GM18526 (cell line): ENCODE data around the gene HSD17B13.

ENCODE experiments used
- POLR2A ChIP-seq: IDR thresholded peaks from 3 replicates; pipeline ENCODE4 v1.6.1; 2011; ENCODE audit not compliant: insufficient read length; ENCODE audit errors: extremely low read depth

The HSD17B13 gene

DNA sequence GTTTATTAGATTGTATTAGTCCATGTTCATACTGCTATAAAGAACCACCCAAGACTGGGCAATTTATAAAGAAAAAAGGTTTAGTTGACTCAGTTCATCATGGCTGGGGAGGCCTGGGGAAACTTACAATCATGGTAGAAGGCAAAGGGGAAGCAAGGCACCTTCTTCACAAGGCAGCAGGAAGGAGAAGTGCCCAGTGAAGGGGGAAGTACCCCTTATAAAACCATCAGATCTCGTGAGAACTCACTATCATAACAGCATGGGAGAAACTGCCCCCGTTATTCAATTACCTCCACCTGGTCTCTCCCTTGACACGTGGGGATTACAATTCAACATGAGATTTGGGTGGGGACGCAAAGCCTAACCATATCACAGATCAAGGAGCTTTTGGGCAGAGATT lies 8.1 kb upstream of the HSD17B13 start:
- TF ChIP-seq POLR2A: no peak

DNA sequence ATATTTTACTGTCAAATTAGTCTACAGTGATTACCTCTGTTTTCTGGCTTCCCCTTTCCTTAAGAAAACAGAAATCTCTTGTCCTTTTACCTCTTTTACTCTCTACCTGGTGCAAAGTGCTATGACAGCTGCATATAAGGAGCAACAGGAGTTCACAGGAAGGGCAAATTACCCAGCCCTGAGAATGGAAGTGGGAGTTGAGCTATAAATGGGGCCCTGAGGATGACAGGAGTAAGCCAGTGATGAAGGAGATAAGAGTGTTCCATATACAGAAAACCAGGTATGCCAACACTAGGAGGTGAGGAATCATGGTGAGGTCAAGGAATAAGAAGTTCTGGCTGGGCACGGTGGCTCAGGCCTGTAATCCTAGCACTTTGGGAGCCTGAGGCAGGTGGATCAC lies 4.5 kb upstream of the HSD17B13 start:
- TF ChIP-seq POLR2A: no peak

DNA sequence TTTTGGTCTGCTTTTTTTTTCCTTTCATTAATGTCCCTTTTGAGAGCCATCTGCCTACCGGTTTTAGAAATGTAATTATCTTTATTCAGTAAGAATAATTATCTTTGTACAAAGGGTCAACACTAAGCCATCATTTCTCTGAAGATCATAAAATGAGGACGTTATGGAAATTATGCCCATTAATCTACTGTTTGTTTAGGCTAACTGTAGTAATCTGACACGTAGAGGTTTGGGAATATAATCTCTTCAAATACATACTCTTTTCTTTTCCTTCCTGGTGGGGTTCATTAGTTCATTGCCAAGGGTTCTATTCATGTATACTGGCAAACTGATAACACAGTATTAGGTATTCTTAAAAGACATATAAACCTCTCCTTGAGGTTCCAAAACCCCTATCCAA lies 3.8 kb upstream of the HSD17B13 start:
- TF ChIP-seq POLR2A: no peak

DNA sequence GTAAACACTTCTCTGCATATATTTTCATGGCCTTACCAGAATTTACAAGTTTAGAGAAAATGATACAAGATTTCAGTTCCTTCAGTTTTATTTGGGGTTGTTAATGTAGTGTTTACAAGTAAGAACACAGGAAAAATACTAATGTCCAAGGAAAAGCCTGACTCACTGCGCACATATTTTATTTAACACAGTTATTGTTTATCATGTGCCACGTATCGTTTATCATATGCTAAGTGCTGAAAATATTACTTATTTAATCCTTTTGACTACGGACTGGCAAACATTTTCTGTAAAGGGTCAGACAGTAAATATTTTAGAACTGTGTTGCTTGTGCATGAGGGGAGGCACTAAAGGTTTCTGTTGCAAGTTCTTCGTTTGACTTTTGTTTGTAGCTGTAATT lies 794 bp downstream of the HSD17B13 start:
- TF ChIP-seq POLR2A: no peak

DNA sequence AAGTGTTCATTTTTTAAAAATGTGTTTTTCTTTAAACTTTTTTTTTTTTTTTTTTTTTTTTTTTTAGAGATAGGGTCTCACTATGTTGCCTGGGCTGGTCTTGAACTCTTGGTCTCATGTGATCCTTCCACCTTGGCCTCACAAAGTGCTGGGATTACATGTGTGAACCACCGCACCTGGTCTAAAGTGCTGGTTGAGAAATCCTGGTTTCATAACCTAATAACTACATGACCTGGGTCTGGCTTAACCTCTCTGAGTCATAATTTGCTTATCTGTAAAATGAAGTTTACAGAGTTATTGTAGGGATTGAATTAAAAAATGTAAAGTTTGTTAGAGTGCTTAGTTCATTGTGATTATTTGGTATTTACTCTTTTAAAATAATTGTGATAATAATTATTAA lies 5.2 kb downstream of the HSD17B13 start:
- no peak for TF ChIP-seq POLR2A

DNA sequence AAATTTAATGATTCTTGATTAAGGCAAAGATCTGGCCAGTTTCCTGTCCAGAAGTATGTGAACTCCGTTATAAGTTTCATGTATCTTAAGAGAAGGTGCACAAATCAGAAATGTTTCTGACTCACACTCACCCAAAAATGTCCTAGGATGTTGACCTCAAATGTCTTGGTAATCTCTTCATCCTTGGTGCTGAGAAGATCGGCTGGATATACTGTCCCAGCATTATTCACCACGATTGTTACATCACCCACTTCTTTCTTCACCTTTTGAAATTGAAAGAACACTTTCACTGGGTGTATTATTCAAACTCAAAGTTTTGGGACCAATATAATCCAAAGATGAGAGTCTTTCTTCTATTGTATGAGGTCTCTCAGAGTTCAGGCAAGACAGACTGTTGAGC lies 5.7 kb downstream of the HSD17B13 start:
- no peak for TF ChIP-seq POLR2A

DNA sequence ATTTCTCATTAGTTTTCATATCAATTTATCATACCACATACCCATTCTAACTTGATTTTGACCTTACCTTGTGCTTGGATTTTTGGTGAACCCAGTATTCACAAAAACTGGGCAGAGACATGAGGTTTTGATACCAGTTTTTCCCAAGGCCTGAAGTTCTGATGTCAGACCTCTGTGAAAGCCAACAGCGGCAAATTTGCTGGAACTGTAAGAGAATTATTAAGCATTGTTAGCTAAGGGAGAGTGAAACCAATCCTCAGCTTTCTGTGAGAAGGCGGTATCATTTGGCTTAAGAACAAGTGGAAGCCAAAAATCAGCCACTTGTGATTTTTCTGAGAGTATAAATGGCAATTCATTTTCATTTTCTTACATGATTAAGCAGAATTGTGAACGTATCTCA lies 8.9 kb downstream of the HSD17B13 start:
- TF ChIP-seq POLR2A: no peak

DNA sequence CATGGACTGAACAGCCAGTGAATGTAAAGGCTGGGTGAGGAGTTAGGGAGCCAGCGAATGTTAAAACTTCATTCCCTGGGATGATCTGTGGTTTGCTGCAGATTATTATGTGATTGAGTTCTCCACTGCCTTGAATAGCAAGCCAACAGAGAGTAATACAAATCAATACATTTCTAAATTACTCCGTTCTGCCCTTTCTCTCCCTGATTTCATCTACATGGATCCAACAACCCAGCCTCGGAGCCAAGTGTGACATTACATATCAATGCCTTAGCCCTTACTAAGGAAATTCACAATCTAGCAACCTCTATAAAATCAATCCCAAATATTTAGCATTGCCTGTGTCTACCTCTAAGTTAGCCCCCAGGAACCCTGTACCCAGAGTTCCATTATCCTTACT lies 11.0 kb downstream of the HSD17B13 start:
- TF ChIP-seq POLR2A: no peak

DNA sequence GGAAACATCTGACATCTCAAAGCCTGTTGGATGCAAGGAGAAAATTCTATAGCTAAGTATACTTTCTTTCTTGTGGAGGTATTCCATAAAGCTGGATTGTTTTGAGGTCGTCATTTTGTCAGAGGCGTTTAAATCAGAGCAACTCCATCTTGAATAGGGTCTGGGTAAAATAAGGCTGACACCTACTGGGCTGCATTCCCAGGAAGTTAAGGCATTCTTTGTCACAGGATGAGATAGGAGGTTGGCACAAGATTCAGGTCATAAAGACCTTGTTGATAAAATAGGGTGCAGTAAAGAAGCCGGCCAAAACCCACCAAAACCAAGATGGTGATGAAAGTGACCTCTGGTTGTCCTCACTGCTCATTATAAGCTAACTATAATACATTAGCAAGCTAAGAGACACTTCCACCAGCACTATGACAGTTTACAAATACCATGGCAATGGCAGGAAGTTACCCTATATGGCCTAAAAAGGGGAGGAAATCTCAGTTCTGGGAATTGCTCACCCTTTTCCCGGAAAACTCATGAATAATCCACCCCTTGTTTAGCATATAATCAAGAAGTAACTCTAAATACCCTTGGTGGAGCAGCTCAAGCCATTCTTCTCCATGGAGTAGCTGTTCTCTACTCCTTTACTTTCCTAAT lies 11.9 kb downstream of the HSD17B13 start:
- TF ChIP-seq POLR2A: no peak

DNA sequence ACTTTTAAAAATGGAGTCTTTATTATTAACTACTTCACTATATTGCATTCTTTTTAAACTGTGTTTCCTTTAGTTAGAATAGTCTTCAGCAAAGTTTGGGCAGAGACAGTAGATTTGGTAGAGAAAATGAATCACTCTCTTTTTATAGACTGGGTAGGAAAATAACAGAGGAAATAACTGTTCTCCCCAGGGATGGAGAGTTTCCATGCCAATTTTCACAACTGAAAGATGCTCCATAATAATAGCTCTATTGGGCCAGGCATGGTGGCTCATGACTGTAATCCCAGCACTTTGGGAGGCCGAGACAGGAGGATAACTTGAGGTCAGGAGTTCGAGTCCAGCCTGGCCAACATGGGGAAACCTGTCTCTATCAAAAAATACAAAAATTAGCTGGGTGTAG lies 13.1 kb downstream of the HSD17B13 start:
- no peak for TF ChIP-seq POLR2A

DNA sequence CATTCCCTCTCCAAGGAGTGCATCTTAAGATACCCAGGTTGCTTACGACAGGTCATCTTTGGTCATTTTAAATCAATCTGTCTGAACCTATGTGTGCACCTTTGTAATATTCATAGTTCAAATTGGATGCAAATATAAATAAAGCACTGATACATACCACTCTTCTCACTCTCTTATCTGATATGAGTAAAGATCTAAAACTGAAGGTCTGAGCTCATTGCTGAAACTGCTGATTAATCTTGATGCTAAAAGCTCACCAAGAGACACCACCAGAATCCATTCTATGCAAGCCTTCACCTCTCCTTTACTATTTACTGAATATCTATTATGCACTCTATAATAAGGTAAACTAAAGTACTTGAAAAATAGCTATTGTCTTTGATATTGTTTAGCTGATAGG lies 16.6 kb downstream of the HSD17B13 start:
- TF ChIP-seq POLR2A: no peak

DNA sequence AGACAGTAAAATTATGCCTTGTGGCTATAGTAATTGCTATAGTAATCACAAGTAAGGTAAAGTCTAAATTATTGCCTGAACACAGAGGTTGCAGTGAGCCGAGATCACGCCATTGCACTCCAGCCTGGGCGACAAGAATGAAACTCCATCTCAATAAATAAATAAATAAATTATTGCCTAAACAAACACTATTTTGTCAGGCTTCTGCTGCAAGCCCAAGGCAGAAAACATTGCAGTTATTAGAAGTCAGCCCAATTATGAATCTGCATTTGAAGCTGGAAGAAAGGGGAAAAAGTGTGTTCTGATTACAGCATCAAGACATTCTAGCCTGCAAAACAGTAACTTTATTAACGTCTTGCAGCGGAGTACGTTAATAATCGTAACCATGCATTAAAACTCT lies 17.1 kb downstream of the HSD17B13 start:
- TF ChIP-seq POLR2A: no peak

DNA sequence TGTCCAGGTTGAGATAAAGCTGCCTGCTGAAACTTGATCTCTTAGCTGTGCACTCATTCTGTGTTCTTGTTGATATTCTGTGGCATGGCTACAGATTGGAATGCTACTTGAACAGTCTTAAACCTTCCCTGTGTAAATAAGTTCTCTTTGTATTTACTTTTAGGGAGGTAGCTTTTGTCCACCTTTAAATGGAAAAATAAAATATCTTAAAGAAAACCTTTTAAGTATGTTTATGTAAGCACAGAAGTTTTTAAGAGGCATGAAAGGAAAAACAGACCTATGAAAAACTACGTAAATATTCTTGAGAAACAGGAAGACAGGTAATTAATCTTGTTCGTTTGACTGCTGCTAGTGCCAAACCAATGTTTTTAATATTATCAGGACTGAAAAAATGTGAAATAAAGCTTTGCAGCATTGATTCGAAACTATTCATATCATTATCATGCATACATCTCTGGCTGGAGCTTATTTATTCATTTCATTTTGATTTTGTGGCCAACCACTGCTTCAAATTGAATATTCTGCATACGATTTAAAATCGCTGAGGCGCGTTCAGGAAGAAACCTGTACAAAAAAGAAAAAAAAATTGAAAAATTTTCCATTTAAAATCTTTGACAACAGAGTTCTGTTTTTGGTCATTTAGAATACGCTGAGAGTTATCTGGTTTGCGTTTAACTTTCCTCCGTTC lies 17.8 kb downstream of the HSD17B13 start:
- TF ChIP-seq POLR2A: no peak

DNA sequence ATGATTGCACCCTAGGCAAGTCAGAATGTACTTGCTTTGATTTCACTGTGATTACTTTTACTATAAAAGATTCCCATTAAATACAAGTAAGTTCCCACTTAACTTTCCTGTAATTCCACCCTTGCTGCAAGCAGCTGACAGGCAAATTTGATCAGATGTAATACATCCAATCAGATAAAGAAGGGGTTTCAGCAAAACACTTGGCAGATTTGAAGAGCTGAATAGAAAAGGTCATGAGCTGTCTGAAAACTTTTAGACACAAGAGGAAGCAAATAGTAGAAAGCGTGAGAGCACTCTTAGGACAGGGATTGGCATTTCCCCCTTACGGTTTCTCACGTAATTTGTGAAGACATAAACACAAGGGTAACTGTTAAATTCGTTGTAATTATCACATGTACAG lies 22.8 kb downstream of the HSD17B13 start:
- TF ChIP-seq POLR2A: no peak

DNA sequence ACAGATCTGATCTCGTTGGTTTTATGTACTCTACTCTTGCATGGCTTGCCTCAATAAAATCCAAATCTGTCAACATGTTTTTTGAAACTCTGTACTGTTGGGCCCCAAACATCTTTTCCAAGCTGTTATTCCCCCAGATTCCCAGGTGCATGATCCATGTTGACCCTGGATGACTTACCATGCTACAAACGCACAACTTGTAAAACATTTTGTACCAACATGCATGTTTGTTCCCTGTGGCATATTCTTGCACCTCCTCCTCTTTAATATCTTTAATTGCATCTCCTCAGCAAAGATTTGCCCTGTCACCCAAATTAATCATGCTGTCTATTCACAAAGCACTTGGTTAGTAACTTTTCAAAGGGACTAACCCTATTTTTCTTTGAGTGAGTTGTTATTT lies 24.3 kb downstream of the HSD17B13 start:
- no peak for TF ChIP-seq POLR2A

DNA sequence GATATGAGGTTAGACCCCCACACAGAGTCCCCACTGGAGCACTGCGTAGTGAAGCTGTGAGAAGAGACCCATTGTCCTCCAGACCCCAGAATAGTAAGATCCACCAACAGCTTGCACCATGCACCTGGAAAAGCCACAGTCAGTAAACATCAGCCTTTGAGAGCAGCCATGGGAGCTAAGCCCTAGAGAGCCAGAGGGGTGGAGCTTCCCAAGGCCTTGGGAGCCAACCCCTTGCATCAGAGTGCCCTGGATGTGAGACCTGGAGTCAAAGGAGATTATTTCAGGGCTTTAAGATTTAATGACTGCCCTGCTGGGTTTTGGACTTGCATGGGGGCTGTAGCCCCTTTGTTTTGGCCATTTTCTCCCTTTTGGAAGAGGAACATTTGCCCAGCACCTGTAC lies 35.7 kb downstream of the HSD17B13 start:
- no peak for TF ChIP-seq POLR2A

DNA sequence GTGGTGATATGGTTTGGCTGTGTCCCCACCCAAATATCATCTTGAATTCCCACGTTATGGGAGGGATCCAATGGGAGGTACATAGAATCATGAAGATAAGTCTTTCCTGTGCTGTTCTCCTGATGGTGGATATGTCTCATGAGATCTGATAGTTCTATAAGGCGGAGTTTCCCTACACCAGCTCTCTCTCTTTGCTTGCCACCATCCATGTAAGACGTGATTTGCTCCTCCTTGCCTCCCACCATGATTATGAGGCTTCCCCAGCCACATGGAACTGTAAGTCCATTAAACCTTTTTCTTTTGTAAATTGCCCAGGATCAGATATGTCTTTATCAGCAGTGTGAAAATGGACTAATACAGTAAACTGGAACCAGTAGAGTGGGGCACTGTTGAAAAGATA lies 39.5 kb downstream of the HSD17B13 start:
- no peak for TF ChIP-seq POLR2A
